ENCODE data around the gene CA6.
"Not testable (repeated sequence)": the region's sequence is repeated elsewhere in the genome, so short reads cannot be mapped to it uniquely, and the experiment has no call there.

Gene CA6

GRCh38 chr1:8910914-8911313 is 34.8 kb upstream of the CA6 start:
- Histone ChIP-seq H3K36me3 (ENCODE audit: control insufficient read depth, insufficient read depth, low read length) (no peaks in the 10 kb centered on the region), H3K4me1 (ENCODE audit: control insufficient read depth, insufficient read depth, low read length) (no peaks in the 10 kb centered on the region), H3K27me3 (ENCODE audit: control insufficient read depth, insufficient read depth, low read length) (no peaks in the 10 kb centered on the region), H3K4me3 (ENCODE audit: low read length) (no peak overlapping the region), H3K27ac (ENCODE audit: low read depth, low read length) (no peak overlapping the region), H3K9ac (ENCODE audit: low read length) (no peak overlapping the region)

GRCh38 chr1:8911416-8912309 is 34.0 kb upstream of the CA6 start:
- H3K36me3 ChIP-seq (ENCODE audit: control insufficient read depth, insufficient read depth, low read length), result no peaks in the 10 kb centered on the region
- H3K9ac ChIP-seq (ENCODE audit: low read length), result no peak overlapping the region
- no peak overlapping the region for H3K4me3 ChIP-seq (ENCODE audit: low read length)
- H3K27ac ChIP-seq (ENCODE audit: low read depth, low read length), result no peak overlapping the region
- H3K27me3 ChIP-seq (ENCODE audit: control insufficient read depth, insufficient read depth, low read length), result no peaks in the 10 kb centered on the region
- H3K4me1 ChIP-seq (ENCODE audit: control insufficient read depth, insufficient read depth, low read length), result no peaks in the 10 kb centered on the region

- Histone ChIP-seq H3K4me1 (ENCODE audit: control insufficient read depth, insufficient read depth, low read length) (no peaks in the 10 kb centered on the region), H3K27ac (ENCODE audit: low read depth, low read length) (no peak overlapping the region), H3K36me3 (ENCODE audit: control insufficient read depth, insufficient read depth, low read length) (no peaks in the 10 kb centered on the region), H3K4me3 (ENCODE audit: low read length) (no peak overlapping the region), H3K9ac (ENCODE audit: low read length) (no peak overlapping the region), H3K27me3 (ENCODE audit: control insufficient read depth, insufficient read depth, low read length) (no peaks in the 10 kb centered on the region)
These were observed 32.2 kb upstream of the CA6 start for GRCh38 chr1:8913457-8913856.

- H3K9ac ChIP-seq (ENCODE audit: low read length), result no peak overlapping the region
- no peak overlapping the region for H3K27ac ChIP-seq (ENCODE audit: low read depth, low read length)
- no peak overlapping the region for H3K4me3 ChIP-seq (ENCODE audit: low read length)
- no peaks in the 10 kb centered on the region for H3K4me1 ChIP-seq (ENCODE audit: control insufficient read depth, insufficient read depth, low read length)
- no peaks in the 10 kb centered on the region for H3K27me3 ChIP-seq (ENCODE audit: control insufficient read depth, insufficient read depth, low read length)
- H3K36me3 ChIP-seq (ENCODE audit: control insufficient read depth, insufficient read depth, low read length), result no peaks in the 10 kb centered on the region
These were observed 31.2 kb upstream of the CA6 start for GRCh38 chr1:8914466-8914865.

- no peaks in the 10 kb centered on the region for H3K4me1 ChIP-seq (ENCODE audit: control insufficient read depth, insufficient read depth, low read length)
- no peak overlapping the region for H3K27ac ChIP-seq (ENCODE audit: low read depth, low read length)
- no peaks in the 10 kb centered on the region for H3K36me3 ChIP-seq (ENCODE audit: control insufficient read depth, insufficient read depth, low read length)
- H3K27me3 ChIP-seq (ENCODE audit: control insufficient read depth, insufficient read depth, low read length), result no peaks in the 10 kb centered on the region
- no peak overlapping the region for H3K4me3 ChIP-seq (ENCODE audit: low read length)
- no peak overlapping the region for H3K9ac ChIP-seq (ENCODE audit: low read length)
These were observed 30.2 kb upstream of the CA6 start for GRCh38 chr1:8915446-8915845.

GRCh38 chr1:8917536-8917935 is 28.1 kb upstream of the CA6 start:
- not testable (repeated sequence) for H3K27me3 ChIP-seq (ENCODE audit: control insufficient read depth, insufficient read depth, low read length); H3K27ac ChIP-seq (ENCODE audit: low read depth, low read length); H3K9ac ChIP-seq (ENCODE audit: low read length); H3K4me1 ChIP-seq (ENCODE audit: control insufficient read depth, insufficient read depth, low read length); H3K4me3 ChIP-seq (ENCODE audit: low read length); H3K36me3 ChIP-seq (ENCODE audit: control insufficient read depth, insufficient read depth, low read length)

- Histone ChIP-seq H3K9ac (ENCODE audit: low read length) (no peak overlapping the region), H3K4me3 (ENCODE audit: low read length) (no peak overlapping the region), H3K36me3 (ENCODE audit: control insufficient read depth, insufficient read depth, low read length) (no peaks in the 10 kb centered on the region), H3K27ac (ENCODE audit: low read depth, low read length) (no peak overlapping the region), H3K4me1 (ENCODE audit: control insufficient read depth, insufficient read depth, low read length) (no peaks in the 10 kb centered on the region), H3K27me3 (ENCODE audit: control insufficient read depth, insufficient read depth, low read length) (no peaks in the 10 kb centered on the region)
These were observed 22.7 kb upstream of the CA6 start for GRCh38 chr1:8922962-8923361.

GRCh38 chr1:8925406-8925805 is 20.3 kb upstream of the CA6 start:
- Histone ChIP-seq H3K36me3 (ENCODE audit: control insufficient read depth, insufficient read depth, low read length) (no peaks in the 10 kb centered on the region), H3K27me3 (ENCODE audit: control insufficient read depth, insufficient read depth, low read length) (no peaks in the 10 kb centered on the region), H3K27ac (ENCODE audit: low read depth, low read length) (no peak overlapping the region), H3K4me3 (ENCODE audit: low read length) (no peak overlapping the region), H3K4me1 (ENCODE audit: control insufficient read depth, insufficient read depth, low read length) (no peaks in the 10 kb centered on the region), H3K9ac (ENCODE audit: low read length) (no peak overlapping the region)

GRCh38 chr1:8925960-8926359 is 19.7 kb upstream of the CA6 start:
- Histone ChIP-seq H3K36me3 (ENCODE audit: control insufficient read depth, insufficient read depth, low read length) (no peaks in the 10 kb centered on the region), H3K4me1 (ENCODE audit: control insufficient read depth, insufficient read depth, low read length) (no peaks in the 10 kb centered on the region), H3K27me3 (ENCODE audit: control insufficient read depth, insufficient read depth, low read length) (no peaks in the 10 kb centered on the region), H3K9ac (ENCODE audit: low read length) (no peak overlapping the region), H3K4me3 (ENCODE audit: low read length) (no peak overlapping the region), H3K27ac (ENCODE audit: low read depth, low read length) (no peak overlapping the region)

GRCh38 chr1:8926707-8927694 is 18.7 kb upstream of the CA6 start:
- no peak overlapping the region for H3K4me3 ChIP-seq (ENCODE audit: low read length)
- H3K4me1 ChIP-seq (ENCODE audit: control insufficient read depth, insufficient read depth, low read length), result no peaks in the 10 kb centered on the region
- no peak overlapping the region for H3K27ac ChIP-seq (ENCODE audit: low read depth, low read length)
- no peaks in the 10 kb centered on the region for H3K27me3 ChIP-seq (ENCODE audit: control insufficient read depth, insufficient read depth, low read length)
- H3K9ac ChIP-seq (ENCODE audit: low read length), result no peak overlapping the region
- H3K36me3 ChIP-seq (ENCODE audit: control insufficient read depth, insufficient read depth, low read length), result no peaks in the 10 kb centered on the region

GRCh38 chr1:8930116-8930515 is 15.6 kb upstream of the CA6 start:
- Histone ChIP-seq H3K27ac (ENCODE audit: low read depth, low read length) (no peak overlapping the region), H3K4me1 (ENCODE audit: control insufficient read depth, insufficient read depth, low read length) (no peaks in the 10 kb centered on the region), H3K27me3 (ENCODE audit: control insufficient read depth, insufficient read depth, low read length) (no peaks in the 10 kb centered on the region)

GRCh38 chr1:8937051-8937450 is 8.6 kb upstream of the CA6 start:
- H3K4me1 ChIP-seq (ENCODE audit: control insufficient read depth, insufficient read depth, low read length); H3K27me3 ChIP-seq (ENCODE audit: control insufficient read depth, insufficient read depth, low read length); H3K36me3 ChIP-seq (ENCODE audit: control insufficient read depth, insufficient read depth, low read length); H3K4me3 ChIP-seq (ENCODE audit: low read length); H3K27ac ChIP-seq (ENCODE audit: low read depth, low read length); H3K9ac ChIP-seq (ENCODE audit: low read length): not testable (repeated sequence)

More at GRCh38 chr1:8930116-8930515, 15.6 kb upstream of the CA6 start:
- no peak overlapping the region for H3K9ac ChIP-seq (ENCODE audit: low read length)
- no peaks in the 10 kb centered on the region for H3K36me3 ChIP-seq (ENCODE audit: control insufficient read depth, insufficient read depth, low read length)
- H3K4me3 ChIP-seq (ENCODE audit: low read length), result no peak overlapping the region
